OCI-M1 (cell line): ENCODE measurements around the gene CCHCR1.
A peak's percentile ranks its signal among the peaks of the same experiment; 100 is the strongest.

Experiments
- DNase-seq: peaks from one replicate; lab custom pipeline; 2025; lab: John Stamatoyannopoulos, UW

The CCHCR1 gene

GRCh38 chr6:31128093-31128676, 29.4 kb downstream of the CCHCR1 start:
- DNase-seq = peak; percentile 74

GRCh38 chr6:31126396-31127175, 31.0 kb downstream of the CCHCR1 start:
- peak; percentile 27 for DNase-seq

GRCh38 chr6:31125586-31126363, 31.8 kb downstream of the CCHCR1 start:
- DNase-seq = no peak

GRCh38 chr6:31125162-31125561, 32.4 kb downstream of the CCHCR1 start:
- DNase-seq = no peak

GRCh38 chr6:31122791-31123706, 34.6 kb downstream of the CCHCR1 start:
- peak; percentile 36 for DNase-seq

GRCh38 chr6:31121131-31121790, 36.3 kb downstream of the CCHCR1 start:
- DNase-seq = no peak

GRCh38 chr6:31120151-31120915, 37.3 kb downstream of the CCHCR1 start, which contains the start of gene CDSN:
Gene CDSN (minus strand): TSS chr6:31120446. CDS start chr6:31120419, 27 bp downstream.
- DNase-seq = no peak

- DNase-seq = no peak
Measured at GRCh38 chr6:31118178-31118577, 39.4 kb downstream of the CCHCR1 start.

- DNase-seq = no peak
Measured at GRCh38 chr6:31116661-31117385, 40.8 kb downstream of the CCHCR1 start.

GRCh38 chr6:31115941-31116560, 41.6 kb downstream of the CCHCR1 start:
- no peak for DNase-seq

- DNase-seq = peak; percentile 40
Measured at GRCh38 chr6:31114970-31115849, 42.4 kb downstream of the CCHCR1 start.

- DNase-seq = no peak
Measured at GRCh38 chr6:31114541-31114878, 43.1 kb downstream of the CCHCR1 start, which contains the start of gene PSORS1C1. Gene PSORS1C1 (plus strand): TSS chr6:31114800. CDS start chr6:31129633, 14,833 bp downstream.

GRCh38 chr6:31113861-31114540, 43.6 kb downstream of the CCHCR1 start:
- no peak for DNase-seq

GRCh38 chr6:31112478-31112877, 45.1 kb downstream of the CCHCR1 start, which contains the start of gene C6orf15:
Gene C6orf15 (minus strand): TSS chr6:31112575. CDS start chr6:31112555, 20 bp downstream.
- no peak for DNase-seq

- DNase-seq = no peak
Measured at GRCh38 chr6:31111712-31112111, 45.9 kb downstream of the CCHCR1 start.

- DNase-seq = no peak
Measured at GRCh38 chr6:31110825-31111582, 46.6 kb downstream of the CCHCR1 start.

- no peak for DNase-seq
Measured at GRCh38 chr6:31107052-31107451, 50.5 kb downstream of the CCHCR1 start.
